ENCODE results near the gene ATG14. TPM values are rescaled to one million over a fixed set of nuclear protein-coding genes. Genes with fewer than 3 reads are reported as not detected.

Gene ATG14
- total RNA-seq, 1 donor from 2014 or later: 12.1 TPM

DNA sequence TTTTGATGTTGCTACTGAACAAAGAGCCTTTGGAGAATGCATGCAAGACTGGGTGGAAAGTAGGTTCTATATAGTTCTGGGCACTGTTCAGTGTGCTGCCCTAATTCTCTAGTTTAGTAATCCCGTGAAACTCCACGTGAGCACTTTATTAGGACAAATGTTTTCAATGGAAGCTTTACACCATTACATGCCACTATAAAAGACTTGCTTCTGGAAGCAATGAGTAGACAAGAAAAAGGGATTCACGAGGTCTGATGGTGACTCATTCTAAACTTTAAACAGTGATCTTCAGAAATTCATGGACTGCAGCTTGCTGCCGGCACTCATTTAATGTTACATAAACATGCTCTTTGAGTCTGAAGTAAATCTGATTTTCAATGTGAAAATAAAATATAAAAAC is 22.3 kb downstream of the ATG14 start:
- Histone ChIP-seq H3K27me3 (ENCODE audit: control insufficient read depth, insufficient read depth, low read length) (no peaks in the 10 kb centered on the region), H3K4me3 (ENCODE audit: low read depth, low read length) (no peak overlapping the region), H3K36me3 (ENCODE audit: control insufficient read depth, insufficient read depth, low read length) (no peaks in the 10 kb centered on the region)
- no peak for DNase-seq (ENCODE audit: low read depth)
- TF ChIP-seq, protein P1, sequence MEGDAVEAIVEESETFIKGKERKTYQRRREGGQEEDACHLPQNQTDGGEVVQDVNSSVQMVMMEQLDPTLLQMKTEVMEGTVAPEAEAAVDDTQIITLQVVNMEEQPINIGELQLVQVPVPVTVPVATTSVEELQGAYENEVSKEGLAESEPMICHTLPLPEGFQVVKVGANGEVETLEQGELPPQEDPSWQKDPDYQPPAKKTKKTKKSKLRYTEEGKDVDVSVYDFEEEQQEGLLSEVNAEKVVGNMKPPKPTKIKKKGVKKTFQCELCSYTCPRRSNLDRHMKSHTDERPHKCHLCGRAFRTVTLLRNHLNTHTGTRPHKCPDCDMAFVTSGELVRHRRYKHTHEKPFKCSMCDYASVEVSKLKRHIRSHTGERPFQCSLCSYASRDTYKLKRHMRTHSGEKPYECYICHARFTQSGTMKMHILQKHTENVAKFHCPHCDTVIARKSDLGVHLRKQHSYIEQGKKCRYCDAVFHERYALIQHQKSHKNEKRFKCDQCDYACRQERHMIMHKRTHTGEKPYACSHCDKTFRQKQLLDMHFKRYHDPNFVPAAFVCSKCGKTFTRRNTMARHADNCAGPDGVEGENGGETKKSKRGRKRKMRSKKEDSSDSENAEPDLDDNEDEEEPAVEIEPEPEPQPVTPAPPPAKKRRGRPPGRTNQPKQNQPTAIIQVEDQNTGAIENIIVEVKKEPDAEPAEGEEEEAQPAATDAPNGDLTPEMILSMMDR (IDR thresholded peaks at IDR 0.05; ENCODE audit: insufficient read depth, low read length, poor library complexity, severe bottlenecking): no peak

DNA sequence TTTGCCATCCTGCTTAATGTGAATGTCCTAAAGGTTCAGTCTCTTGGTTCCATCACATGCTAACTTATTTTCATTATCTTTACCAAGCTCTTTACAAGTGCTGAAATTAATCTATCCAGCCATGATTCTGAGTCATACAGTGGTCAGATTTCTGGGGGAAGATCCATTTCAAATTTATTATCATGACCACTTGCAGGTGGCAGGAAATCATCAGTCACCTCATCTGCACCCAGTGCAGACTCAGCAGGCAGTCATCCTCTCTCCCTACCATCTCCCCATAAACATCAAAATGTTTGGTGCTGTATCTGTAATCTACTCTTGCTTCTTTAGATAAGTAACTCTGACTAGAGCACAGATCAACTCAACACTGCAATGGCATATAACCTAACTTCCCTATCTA is 23.5 kb downstream of the ATG14 start:
- Histone ChIP-seq H3K36me3 (ENCODE audit: control insufficient read depth, insufficient read depth, low read length) (peaks cover 2% of the 10 kb centered on the region), H3K27me3 (ENCODE audit: control insufficient read depth, insufficient read depth, low read length) (no peaks in the 10 kb centered on the region), H3K4me3 (ENCODE audit: low read depth, low read length) (no peak overlapping the region)
- no peak for DNase-seq (ENCODE audit: low read depth)
- TF ChIP-seq, protein P1 (IDR thresholded peaks at IDR 0.05; ENCODE audit: insufficient read depth, low read length, poor library complexity, severe bottlenecking): no peak

DNA sequence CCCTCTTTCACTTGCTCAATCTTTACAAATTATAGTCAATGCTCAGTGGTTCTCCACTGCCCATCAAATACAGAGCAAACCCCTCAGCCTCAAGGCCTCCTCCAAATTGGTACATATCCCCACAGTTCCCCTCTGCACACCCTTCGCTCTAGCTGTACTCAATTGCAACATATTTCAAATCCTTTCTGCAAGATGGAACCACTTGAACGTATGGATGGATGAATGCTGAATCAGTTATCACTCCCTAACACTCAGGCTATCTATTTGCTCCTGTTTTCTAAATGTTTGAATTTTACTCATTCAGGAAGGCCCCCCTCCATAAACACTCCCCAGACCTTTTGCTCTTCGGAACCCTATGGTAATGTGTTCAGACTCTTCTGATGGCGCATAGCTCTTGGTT is 24.5 kb downstream of the ATG14 start:
- peaks cover 2% of the 10 kb centered on the region for H3K36me3 ChIP-seq (ENCODE audit: control insufficient read depth, insufficient read depth, low read length)
- TF ChIP-seq, protein P1 (IDR thresholded peaks at IDR 0.05; ENCODE audit: insufficient read depth, low read length, poor library complexity, severe bottlenecking): no peak
- no peaks in the 10 kb centered on the region for H3K27me3 ChIP-seq (ENCODE audit: control insufficient read depth, insufficient read depth, low read length)
- DNase-seq (ENCODE audit: low read depth): no peak
- no peak overlapping the region for H3K4me3 ChIP-seq (ENCODE audit: low read depth, low read length)

DNA sequence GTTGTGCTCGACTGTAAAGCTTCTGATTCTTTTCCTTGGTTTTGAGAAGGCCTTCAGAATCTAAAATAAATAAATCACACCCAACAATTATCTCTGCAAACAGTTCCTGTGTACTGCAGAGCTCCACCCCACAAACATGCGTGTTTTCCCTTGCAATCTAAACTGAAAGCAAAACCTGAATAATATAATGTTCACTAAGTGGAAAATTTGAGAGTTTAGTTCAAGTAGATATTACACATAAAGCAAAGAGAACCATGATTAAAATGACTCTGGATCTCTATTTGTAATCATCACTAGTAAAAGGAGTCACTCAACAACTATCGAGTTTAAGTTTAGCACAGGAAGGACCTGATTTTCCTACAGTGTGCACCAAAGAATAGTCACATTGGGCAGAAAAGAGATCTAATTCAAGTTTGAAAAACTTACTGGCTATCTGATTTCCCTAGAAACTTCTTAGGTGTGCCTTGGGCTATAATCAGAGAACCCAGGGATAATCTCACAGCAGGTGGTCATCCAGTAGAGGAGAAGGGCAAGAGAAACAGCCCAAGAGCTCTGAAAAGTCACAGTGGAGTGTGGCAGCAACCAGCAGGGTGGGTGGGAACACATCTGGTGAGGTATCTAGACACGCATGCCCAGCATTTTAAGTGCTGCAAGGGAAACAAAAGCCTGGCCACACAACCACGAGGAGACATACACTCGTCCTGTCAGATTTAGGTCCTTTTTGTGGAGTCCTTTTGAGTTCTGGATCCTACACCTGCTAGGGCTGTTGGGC is 25.4 kb downstream of the ATG14 start:
- Histone ChIP-seq H3K36me3 (ENCODE audit: control insufficient read depth, insufficient read depth, low read length) (peaks cover 3% of the 10 kb centered on the region), H3K4me3 (ENCODE audit: low read depth, low read length) (no peak overlapping the region), H3K27me3 (ENCODE audit: control insufficient read depth, insufficient read depth, low read length) (no peaks in the 10 kb centered on the region)
- DNase-seq (ENCODE audit: low read depth): no peak
- TF ChIP-seq, protein P1 (IDR thresholded peaks at IDR 0.05; ENCODE audit: insufficient read depth, low read length, poor library complexity, severe bottlenecking): no peak

DNA sequence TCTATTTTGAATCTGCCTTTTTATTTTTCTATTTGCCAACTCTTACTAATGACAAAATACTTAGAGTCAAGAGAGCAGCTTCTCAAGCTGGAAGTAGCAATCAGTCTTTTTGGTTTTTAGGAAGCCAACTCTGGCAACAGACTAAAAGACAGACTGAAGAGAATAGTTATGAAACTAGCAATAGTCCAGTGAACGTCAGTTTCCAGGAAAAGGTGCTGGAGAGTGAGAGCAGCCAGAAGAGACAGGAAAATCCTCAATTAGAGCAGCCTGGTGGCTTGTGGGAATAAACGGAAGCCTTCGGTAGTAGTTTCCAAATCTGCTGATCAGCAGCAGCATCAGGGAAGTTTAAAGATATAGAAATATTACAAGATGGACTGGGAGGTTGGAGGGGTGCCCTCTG is 27.1 kb downstream of the ATG14 start:
- no peaks in the 10 kb centered on the region for H3K27me3 ChIP-seq (ENCODE audit: control insufficient read depth, insufficient read depth, low read length)
- H3K36me3 ChIP-seq (ENCODE audit: control insufficient read depth, insufficient read depth, low read length): peaks cover 3% of the 10 kb centered on the region
- no peak overlapping the region for H3K4me3 ChIP-seq (ENCODE audit: low read depth, low read length)
- TF ChIP-seq, protein P1 (IDR thresholded peaks at IDR 0.05; ENCODE audit: insufficient read depth, low read length, poor library complexity, severe bottlenecking): no peak
- no peak for DNase-seq (ENCODE audit: low read depth)
